Gastrocnemius medialis (tissue), 4 donors: ENCODE data around the gene CRISPLD2.

Source experiments
- POLR2A ChIP-seq, 2 donors: fragments of 450-650 bp; IDR thresholded peaks; one replicate each; pipeline ENCODE4 v1.6.1; 2017; ENCODE audit warnings: antibody characterized with exemption in 2 of 2, mild to moderate bottlenecking in 2 of 2, moderate library complexity in 2 of 2
- TF ChIP-seq, protein P1 (sequence below), 5 experiments: fragments of 450-650 bp in 3 of 5; fragments of 200-600 bp in 2 of 5; sonication (generic) in 2 of 5; IDR thresholded peaks in 4 of 5; conservative IDR thresholded peaks in 1 of 5; 1 replicate in 4 of 5; 2 replicates in 1 of 5; pipeline ENCODE4 v1.5.1; 2016 to 2019; ENCODE audit warnings: antibody characterized with exemption in 5 of 5, mild to moderate bottlenecking in 3 of 5, moderate library complexity in 3 of 5

DNA sequence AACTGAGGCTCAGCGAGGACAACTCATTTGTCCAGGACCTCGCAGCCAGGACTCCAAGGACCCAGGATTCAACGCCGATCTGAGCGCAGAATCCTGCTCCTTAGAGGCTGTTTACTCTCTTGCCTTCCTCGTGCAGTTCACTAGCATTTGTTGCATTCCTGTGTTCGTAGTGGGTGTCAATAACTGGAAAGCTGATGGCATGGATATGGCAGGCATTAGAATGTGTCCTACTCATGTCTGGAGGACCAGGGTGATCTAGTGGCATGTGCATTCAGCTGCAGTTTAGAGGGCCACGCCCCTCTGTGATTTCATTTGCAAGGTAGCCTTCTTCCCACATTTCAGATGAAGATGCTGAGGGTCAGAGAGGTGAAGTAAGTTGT, 510 bp downstream of the CRISPLD2 start:
- TF ChIP-seq, protein P1, sequence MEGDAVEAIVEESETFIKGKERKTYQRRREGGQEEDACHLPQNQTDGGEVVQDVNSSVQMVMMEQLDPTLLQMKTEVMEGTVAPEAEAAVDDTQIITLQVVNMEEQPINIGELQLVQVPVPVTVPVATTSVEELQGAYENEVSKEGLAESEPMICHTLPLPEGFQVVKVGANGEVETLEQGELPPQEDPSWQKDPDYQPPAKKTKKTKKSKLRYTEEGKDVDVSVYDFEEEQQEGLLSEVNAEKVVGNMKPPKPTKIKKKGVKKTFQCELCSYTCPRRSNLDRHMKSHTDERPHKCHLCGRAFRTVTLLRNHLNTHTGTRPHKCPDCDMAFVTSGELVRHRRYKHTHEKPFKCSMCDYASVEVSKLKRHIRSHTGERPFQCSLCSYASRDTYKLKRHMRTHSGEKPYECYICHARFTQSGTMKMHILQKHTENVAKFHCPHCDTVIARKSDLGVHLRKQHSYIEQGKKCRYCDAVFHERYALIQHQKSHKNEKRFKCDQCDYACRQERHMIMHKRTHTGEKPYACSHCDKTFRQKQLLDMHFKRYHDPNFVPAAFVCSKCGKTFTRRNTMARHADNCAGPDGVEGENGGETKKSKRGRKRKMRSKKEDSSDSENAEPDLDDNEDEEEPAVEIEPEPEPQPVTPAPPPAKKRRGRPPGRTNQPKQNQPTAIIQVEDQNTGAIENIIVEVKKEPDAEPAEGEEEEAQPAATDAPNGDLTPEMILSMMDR (IDR thresholded peaks at IDR 0.05 in 4 of 5, conservative IDR thresholded peaks at IDR 0.05 in 1 of 5), result no peak
- TF ChIP-seq POLR2A (IDR thresholded peaks at IDR 0.05), result no peak
